HG03060 (cell line): ENCODE results near the gene EIF4G3.
"Not testable (repeated sequence)": the region's sequence is repeated elsewhere in the genome, so short reads cannot be mapped to it uniquely, and the experiment has no call there.

Experiments used
- ATAC-seq: cut with Tn5 transposase; IDR thresholded peaks from one replicate; pipeline ENCODE4 v1.9.1; 2021; ENCODE audit warnings: low read depth, moderate number of reproducible peaks; ENCODE audit not compliant: unreplicated experiment

EIF4G3 gene

GRCh38 chr1:21157868-21158267, 18.8 kb downstream of the EIF4G3 start:
- ATAC-seq = no peak

GRCh38 chr1:21157054-21157453, 19.6 kb downstream of the EIF4G3 start:
- no peak for ATAC-seq

- no peak for ATAC-seq
These were observed 20.7 kb downstream of the EIF4G3 start for GRCh38 chr1:21156019-21156418.

GRCh38 chr1:21154717-21155116, 22.0 kb downstream of the EIF4G3 start:
- no peak for ATAC-seq

- ATAC-seq = no peak
These were observed 23.3 kb downstream of the EIF4G3 start for GRCh38 chr1:21153388-21153787.

GRCh38 chr1:21152423-21153100, 24.1 kb downstream of the EIF4G3 start:
- ATAC-seq = no peak

DNA sequence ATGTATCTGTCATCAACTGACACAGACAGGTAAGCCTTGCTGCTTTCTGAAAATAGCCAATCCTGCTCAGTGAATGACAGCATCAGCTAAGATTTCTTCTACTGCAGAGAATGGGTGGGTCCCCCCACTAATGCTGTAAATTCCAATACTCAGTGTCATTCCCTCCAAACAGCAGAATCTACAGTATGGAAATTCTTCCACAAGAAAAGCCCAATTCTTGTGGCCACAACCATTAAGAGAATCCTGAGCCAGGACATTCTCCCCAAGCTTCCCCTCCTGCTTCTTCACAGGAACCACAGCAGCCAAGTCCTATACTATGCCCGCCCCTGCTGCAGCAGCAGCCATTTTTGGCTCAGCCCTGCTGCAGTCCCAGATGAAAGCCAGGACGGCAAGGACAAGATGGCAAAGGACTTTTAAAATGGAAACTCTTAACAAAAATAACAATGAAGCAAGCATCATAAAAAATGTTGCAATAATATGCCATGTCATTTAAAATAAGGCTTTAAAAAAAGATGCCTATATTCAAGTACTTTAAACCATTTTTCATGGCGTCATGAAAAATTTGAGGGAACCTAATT, 26.8 kb downstream of the EIF4G3 start:
- ATAC-seq = no peak

GRCh38 chr1:21149430-21149854, 27.3 kb downstream of the EIF4G3 start:
- no peak for ATAC-seq

GRCh38 chr1:21143752-21144151, 32.9 kb downstream of the EIF4G3 start:
- ATAC-seq = no peak

- no peak for ATAC-seq
These were observed 33.6 kb downstream of the EIF4G3 start for GRCh38 chr1:21143138-21143537.

- no peak for ATAC-seq
These were observed 35.7 kb downstream of the EIF4G3 start for GRCh38 chr1:21141030-21141429.

- no peak for ATAC-seq
These were observed 37.1 kb downstream of the EIF4G3 start for GRCh38 chr1:21139601-21140000.

DNA sequence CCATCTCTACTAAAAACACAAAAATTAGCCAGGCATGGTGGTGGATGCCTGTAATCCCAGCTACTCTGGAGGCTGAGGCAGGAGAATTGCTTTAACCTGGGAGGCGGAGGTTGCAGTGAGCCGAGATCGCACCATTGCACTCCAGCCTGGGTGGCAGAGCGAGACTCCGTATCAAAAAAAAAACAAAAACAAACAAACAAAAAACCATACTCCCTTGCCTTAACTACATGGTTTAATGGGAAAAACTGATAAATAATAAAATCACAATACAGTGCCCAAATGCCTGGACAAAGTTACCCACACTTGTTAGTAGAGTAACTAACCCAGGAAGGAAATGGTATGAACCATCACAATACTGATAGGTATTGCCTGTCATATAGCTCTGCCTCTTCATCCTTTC, 40.4 kb downstream of the EIF4G3 start:
- ATAC-seq = not testable (repeated sequence)

DNA sequence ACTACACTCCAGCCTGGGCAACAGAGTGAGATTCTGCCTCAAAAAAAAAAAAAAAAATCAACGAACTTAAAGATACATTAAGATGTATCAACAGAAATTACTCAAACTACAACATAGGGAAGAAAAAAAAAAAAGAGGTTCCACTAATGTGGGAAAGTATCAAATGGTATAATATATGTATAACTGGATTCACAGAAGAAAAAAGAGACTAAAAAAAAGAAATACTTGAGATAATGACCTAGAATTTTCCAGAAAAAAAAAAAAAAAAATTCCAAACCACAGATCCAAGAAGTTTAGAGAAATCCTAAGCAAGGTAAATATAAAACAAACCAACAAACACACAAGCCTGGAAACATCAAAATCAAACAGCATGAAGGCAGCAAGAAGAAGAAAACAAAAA, 45.5 kb downstream of the EIF4G3 start:
- no peak for ATAC-seq

DNA sequence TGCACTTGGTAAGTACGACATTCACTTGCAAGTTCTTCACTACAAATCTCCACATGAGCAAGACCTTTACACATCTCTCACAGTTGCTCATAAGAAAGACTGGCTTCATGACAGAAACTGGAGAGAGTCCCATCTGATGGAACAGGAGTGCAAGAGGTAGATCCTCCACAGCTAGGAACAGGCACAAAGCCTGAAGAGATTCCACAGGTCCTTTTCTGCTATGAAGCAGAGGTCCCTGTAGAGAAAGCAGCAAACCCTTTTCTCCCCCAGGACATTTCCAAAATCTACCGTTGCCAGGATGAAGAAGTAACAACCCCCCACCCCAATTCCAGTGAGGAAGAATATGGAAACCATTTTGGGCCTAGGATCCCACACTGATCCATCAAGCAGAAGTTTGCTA, 47.3 kb downstream of the EIF4G3 start:
- no peak for ATAC-seq

GRCh38 chr1:21126324-21126723, 50.4 kb downstream of the EIF4G3 start:
- no peak for ATAC-seq

- no peak for ATAC-seq
These were observed 51.9 kb downstream of the EIF4G3 start for GRCh38 chr1:21124846-21125245.

GRCh38 chr1:21123287-21123948, 53.3 kb downstream of the EIF4G3 start:
- ATAC-seq = no peak

- no peak for ATAC-seq
These were observed 54.8 kb downstream of the EIF4G3 start for GRCh38 chr1:21121764-21122471.

DNA sequence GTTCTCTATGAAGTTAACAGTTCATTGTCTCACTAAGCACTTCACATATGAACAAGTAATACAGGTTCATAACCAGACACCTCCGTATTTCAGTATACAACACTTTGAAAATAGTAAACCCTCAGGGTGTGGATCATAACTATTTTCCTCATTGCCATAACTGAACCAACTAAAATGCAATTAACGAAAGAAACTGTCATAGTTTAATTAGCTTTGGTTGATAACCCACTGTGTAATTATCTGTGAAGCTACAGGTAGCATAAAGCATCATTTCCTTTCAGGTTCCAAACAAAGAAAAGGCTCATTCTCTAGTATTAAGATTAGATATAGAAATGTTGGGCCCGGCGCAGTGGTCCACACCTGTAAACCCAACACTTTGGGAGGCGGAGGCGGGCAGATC, 58.5 kb downstream of the EIF4G3 start:
- no peak for ATAC-seq

DNA sequence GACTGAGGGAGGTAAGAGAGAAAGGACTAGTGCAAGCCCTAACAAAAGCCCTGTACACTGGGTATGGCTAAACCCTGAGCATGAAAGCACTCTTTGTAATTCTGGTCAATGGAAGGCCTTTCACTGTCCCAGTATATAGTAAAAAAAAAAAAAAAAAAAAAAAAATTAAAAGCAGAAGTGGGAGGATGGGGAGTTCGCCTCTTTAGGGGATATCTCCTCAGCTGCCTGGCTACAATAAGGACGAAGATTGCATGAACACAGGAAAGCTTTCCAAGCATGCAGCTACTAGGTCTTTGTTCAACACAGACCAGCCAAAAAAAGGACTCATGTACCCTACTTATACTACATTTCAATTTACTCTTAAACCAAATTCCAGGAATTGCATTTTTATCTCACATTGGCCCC, 59.1 kb downstream of the EIF4G3 start:
- no peak for ATAC-seq
